Mesothelial cell of epicardium (in vitro differentiated cells): ENCODE measurements around the gene TUT4. TPM values are rescaled to one million over a fixed set of nuclear protein-coding genes. Genes with fewer than 3 reads are reported as not detected.

ENCODE experiments used
- DNase-seq, 2 experiments: peaks; one replicate each; pipeline ENCODE4 v3.0.0; 2021; ENCODE audit warnings: low spot score in 2 of 2; ENCODE audit not compliant: unreplicated experiment in 2 of 2
- H3K27ac Mint-ChIP-seq: 2 replicates; pipeline ENCODE4 v1.8.0; 2021; ENCODE audit warnings: mixed read lengths
- H3K27me3 Mint-ChIP-seq: 2 replicates; pipeline ENCODE4 v1.8.0; 2021; ENCODE audit warnings: low read depth, mixed read lengths
- H3K36me3 Mint-ChIP-seq: 2 replicates; pipeline ENCODE4 v1.8.0; 2021; ENCODE audit warnings: mixed read lengths
- H3K4me1 Mint-ChIP-seq: 2 replicates; pipeline ENCODE4 v1.8.0; 2021; ENCODE audit warnings: mixed read lengths
- H3K4me3 Mint-ChIP-seq: 2 replicates; pipeline ENCODE4 v1.8.0; 2021; ENCODE audit warnings: mild to moderate bottlenecking, moderate library complexity, mixed read lengths
- H3K9me3 Mint-ChIP-seq: 2 replicates; pipeline ENCODE4 v1.8.0; 2021; ENCODE audit warnings: mixed read lengths
- total RNA-seq: library from RNA; stranded (reverse); gene quantifications from 3 replicates; pipeline ENCODE4 v1.2.1, GENCODE V29; 2021
- TF ChIP-seq, protein P1 (sequence below): fragments of 200-600 bp; sonication (generic); IDR thresholded peaks from one replicate; pipeline ENCODE4 v1.5.0; 2021; ENCODE audit warnings: antibody characterized with exemption; ENCODE audit not compliant: unreplicated experiment

Gene TUT4
- total RNA-seq, 1 donor from 2014 or later, result 129 TPM

DNA sequence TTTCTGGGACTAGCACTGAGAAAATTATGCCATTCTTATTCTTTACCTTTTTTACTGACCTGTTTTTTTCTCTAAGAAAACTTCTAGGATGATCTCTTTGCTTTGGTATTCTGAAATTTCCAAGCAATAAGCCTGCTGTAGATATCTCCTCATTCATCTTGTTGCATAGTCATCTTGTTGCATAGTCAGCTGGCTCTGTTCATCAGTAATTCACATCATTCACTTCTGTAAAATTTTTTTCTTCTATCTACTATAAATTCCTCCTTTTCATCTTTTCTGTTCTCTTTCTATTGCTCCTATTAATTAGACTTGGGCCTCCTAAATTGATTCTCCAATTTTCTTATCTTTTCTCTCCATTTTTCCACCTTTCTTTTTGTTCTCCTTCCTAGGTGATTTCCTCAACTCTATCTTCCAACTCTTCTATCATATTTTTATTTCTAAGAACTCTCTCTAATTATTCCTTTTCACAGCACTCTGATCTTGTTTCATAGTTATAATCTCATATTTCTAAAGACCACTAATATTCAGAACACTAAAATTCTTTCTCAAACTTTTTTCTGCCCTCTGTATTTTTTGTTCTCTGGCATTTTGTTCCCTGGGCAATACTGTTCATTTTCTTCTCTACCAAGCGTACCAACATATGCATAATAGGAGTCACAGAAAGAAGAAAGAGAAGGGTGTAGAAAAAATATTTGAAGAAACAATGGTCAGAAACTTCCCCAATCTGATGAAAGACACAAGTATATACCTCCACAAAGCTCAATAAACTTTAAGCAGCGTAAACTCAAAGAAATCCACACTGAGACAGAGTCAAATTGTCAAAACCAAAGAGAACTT is 17.7 kb downstream of the TUT4 start:
- peaks cover 35% of the 10 kb centered on the region for H3K36me3 Mint-ChIP-seq
- no peak for DNase-seq
- no peaks in the 10 kb centered on the region for H3K4me1 Mint-ChIP-seq
- no peak overlapping the region for H3K4me3 Mint-ChIP-seq
- TF ChIP-seq, protein P1, sequence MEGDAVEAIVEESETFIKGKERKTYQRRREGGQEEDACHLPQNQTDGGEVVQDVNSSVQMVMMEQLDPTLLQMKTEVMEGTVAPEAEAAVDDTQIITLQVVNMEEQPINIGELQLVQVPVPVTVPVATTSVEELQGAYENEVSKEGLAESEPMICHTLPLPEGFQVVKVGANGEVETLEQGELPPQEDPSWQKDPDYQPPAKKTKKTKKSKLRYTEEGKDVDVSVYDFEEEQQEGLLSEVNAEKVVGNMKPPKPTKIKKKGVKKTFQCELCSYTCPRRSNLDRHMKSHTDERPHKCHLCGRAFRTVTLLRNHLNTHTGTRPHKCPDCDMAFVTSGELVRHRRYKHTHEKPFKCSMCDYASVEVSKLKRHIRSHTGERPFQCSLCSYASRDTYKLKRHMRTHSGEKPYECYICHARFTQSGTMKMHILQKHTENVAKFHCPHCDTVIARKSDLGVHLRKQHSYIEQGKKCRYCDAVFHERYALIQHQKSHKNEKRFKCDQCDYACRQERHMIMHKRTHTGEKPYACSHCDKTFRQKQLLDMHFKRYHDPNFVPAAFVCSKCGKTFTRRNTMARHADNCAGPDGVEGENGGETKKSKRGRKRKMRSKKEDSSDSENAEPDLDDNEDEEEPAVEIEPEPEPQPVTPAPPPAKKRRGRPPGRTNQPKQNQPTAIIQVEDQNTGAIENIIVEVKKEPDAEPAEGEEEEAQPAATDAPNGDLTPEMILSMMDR, result no peak
- no peak overlapping the region for H3K27ac Mint-ChIP-seq
- H3K27me3 Mint-ChIP-seq, result no peaks in the 10 kb centered on the region
- peaks cover 32% of the 10 kb centered on the region for H3K9me3 Mint-ChIP-seq

DNA sequence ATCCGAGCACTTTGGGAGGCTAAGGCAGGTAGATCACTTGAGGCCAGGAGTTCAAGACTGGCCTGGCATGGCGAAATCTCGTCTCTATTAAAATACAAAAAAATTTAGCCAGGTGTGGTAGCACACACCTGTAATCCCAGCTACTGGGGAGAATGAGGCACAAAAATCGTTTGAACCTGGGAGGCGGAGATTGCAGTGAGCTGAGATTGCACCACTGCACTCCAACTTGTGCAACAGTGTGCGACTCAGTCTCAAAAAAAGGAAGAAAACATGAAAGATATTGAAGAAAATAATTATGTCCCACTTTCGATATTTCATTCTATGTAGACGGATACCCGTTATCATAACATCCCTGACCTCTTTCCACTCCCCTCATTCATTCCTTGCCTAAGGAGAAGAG is 19.2 kb downstream of the TUT4 start:
- Mint-ChIP-seq H3K4me1 (no peaks in the 10 kb centered on the region), H3K4me3 (no peak overlapping the region), H3K27ac (no peak overlapping the region), H3K36me3 (peaks cover 33% of the 10 kb centered on the region), H3K27me3 (no peaks in the 10 kb centered on the region), H3K9me3 (peaks cover 28% of the 10 kb centered on the region)
- TF ChIP-seq, protein P1, result no peak
- no peak for DNase-seq

DNA sequence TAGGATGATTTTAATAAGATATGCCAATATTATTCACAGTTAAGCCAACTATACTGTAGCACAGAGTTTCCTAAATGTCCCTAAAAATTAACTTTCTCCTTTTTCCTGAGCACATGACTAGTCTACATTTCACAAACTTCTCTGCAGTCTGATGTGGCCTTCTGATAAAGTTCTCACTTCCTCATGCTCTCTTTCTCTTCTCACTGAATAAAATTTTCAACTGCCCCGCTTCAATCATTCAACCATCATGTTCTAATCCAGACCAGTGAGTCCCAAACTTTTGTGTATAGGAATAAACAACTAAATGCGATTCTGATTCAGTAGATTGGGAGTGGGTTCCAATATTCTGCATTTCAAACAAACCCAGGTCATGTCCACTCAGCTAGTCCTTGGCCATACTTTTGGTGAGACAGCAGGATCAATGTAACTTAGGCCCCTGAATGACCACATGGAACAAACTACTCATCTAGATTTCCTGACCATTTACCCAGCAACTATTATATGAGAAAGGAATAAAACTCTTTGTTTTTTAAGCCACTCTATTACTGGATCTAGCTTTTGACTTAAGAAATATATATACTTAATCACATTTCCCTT is 20.1 kb downstream of the TUT4 start:
- no peak for DNase-seq
- Mint-ChIP-seq H3K27me3 (no peaks in the 10 kb centered on the region), H3K9me3 (peaks cover 28% of the 10 kb centered on the region), H3K27ac (no peak overlapping the region), H3K4me1 (no peaks in the 10 kb centered on the region), H3K36me3 (peaks cover 36% of the 10 kb centered on the region), H3K4me3 (no peak overlapping the region)
- TF ChIP-seq, protein P1, result no peak

DNA sequence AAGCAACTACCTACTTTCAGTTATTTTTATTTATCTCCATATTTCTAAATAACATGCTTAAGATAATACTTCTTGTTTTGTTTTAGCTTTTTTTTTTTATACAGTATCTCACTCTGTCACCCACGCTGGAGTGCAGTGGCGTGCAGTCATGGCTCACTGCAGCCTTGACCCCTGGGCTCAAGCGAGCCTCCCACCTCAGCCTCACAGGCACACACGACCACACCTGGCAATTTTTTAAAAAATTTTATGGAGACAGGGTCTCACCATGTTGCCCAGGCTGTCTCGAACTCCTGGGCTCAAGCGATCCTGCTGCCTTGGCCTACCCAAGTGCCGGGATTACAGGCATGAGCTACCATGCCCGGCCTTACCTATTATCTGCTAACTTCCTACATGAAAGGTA is 20.6 kb downstream of the TUT4 start:
- H3K27me3 Mint-ChIP-seq, result no peaks in the 10 kb centered on the region
- TF ChIP-seq, protein P1, result no peak
- no peaks in the 10 kb centered on the region for H3K4me1 Mint-ChIP-seq
- no peak overlapping the region for H3K4me3 Mint-ChIP-seq
- DNase-seq, result no peak
- H3K9me3 Mint-ChIP-seq, result peaks cover 26% of the 10 kb centered on the region
- no peak overlapping the region for H3K27ac Mint-ChIP-seq
- peaks cover 35% of the 10 kb centered on the region for H3K36me3 Mint-ChIP-seq

DNA sequence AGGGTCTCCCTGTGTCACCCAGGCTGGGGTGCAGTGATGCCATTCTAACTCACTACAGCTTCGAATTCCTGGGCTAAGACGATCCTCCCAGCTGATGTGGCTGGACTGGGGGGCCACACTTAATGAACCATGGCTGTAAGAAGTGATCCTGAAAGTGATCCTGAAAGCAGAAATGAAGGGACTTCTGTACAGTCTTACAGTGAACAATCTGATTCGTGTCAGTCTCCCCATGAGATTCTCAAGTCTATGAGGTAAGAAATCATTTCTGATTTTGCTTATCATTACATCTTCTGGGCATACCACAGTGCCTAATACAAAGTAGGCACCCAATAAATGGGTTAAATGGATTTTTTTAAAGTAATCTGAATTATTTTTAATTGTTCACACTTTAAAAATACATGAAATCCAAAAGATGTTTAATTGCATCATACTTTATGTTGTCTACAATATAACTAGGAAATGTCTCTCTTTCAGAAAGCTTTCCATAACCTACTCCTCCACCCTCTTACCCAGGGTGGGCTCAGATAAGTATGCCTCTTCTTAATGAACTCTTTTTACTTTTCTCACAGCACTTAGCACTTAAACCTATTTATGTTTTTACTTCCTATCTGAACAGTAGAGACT is 21.5 kb downstream of the TUT4 start:
- peaks cover 34% of the 10 kb centered on the region for H3K36me3 Mint-ChIP-seq
- H3K27ac Mint-ChIP-seq, result no peak overlapping the region
- H3K9me3 Mint-ChIP-seq, result peaks cover 23% of the 10 kb centered on the region
- no peaks in the 10 kb centered on the region for H3K27me3 Mint-ChIP-seq
- TF ChIP-seq, protein P1, result no peak
- DNase-seq, result no peak
- H3K4me1 Mint-ChIP-seq, result no peaks in the 10 kb centered on the region
- H3K4me3 Mint-ChIP-seq, result no peak overlapping the region
